Adrenal gland (tissue), 12 donors: ENCODE data around the gene MPC1. TPM values are rescaled to one million over a fixed set of nuclear protein-coding genes. Genes with fewer than 3 reads are reported as not detected.

ENCODE experiments used
- DNase-seq, 7 donors: peaks; one replicate each; pipeline ENCODE4 v3.0.0-alpha.2; 2019 to 2020
- H3K27ac ChIP-seq, 5 donors: fragments of 200-600 bp; sonication (generic) in 4 of 5; 1 replicate in 3 of 5; 2 replicates in 2 of 5; pipeline versions ENCODE4 v1.5.1 to v1.8.0; 2016 to 2020; ENCODE audit warnings: mild to moderate bottlenecking in 1 of 5
- H3K27me3 ChIP-seq: fragments of 200-600 bp; 2 replicates; pipeline ENCODE4 v1.8.0; 2021
- H3K36me3 ChIP-seq, 2 donors: fragments of 200-600 bp; replicated peaks in 1 of 2; 1 replicate in 1 of 2; 2 replicates in 1 of 2; pipeline versions ENCODE4 v1.5.1 to v1.8.0; 2018 to 2022
- H3K4me1 ChIP-seq, 2 donors: fragments of 200-600 bp; replicated peaks in 1 of 2; 1 replicate in 1 of 2; 2 replicates in 1 of 2; pipeline versions ENCODE4 v1.5.1 to v1.8.0; 2018 to 2021
- H3K4me3 ChIP-seq, 4 donors: fragments of 200-600 bp; sonication (generic) in 3 of 4; one replicate each; pipeline ENCODE4 v1.5.1; 2016 to 2018
- H3K9me3 ChIP-seq, 3 donors: fragments of 200-600 bp; sonication (generic) in 1 of 3; replicated peaks in 1 of 3; 1 replicate in 2 of 3; 2 replicates in 1 of 3; pipeline versions ENCODE4 v1.5.1 to v1.8.0; 2016 to 2021
- POLR2A ChIP-seq, 2 donors: fragments of 450-650 bp; IDR thresholded peaks; one replicate each; pipeline ENCODE4 v1.6.1; 2017; ENCODE audit warnings: antibody characterized with exemption in 2 of 2, mild to moderate bottlenecking in 2 of 2, moderate library complexity in 1 of 2
- WGBS, 4 donors: extraction: QIAGEN DNeasy Blood & Tissue Kit in 2 of 4; methylation state at CpG; one replicate each; pipeline versions ENCODE4 v1.1.5 to v1.1.7; 2013 to 2017; 5-methylcytosine and 5-hydroxymethylcytosine counted together
- intact Hi-C, 2 donors: fragments of 100-400 bp; cut with DNase I; formaldehyde crosslinking; loops; one replicate each; pipeline versions ENCODE4 v1.14.1 to v1.15.0; 2022 to 2023
- polyA plus RNA-seq, 3 donors: library from polyadenylated mRNA; stranded (reverse); fragments of 200-250 nt in 2 of 3; fragments of 350-450 nt in 1 of 3; fragmentation: Illumina TruSeq in 1 of 3; extraction: RNeasy Lipid Tissue Mini Kit (QIAGEN cat#74804) in 1 of 3; gene quantifications; one replicate each; pipeline ENCODE4 v1.2.3, GENCODE V29; 2013 to 2014
- total RNA-seq, 9 donors: library from RNA; depleted of rRNA in 4 of 9; stranded (reverse); fragments of >200 nt in 4 of 9; fragments of 120-200 nt in 1 of 9; fragmentation: NEBNext Ultra II Directional in 1 of 9; extraction: Animal tissue kit (Norgen Biotek cat#: 25700) in 1 of 9; gene quantifications; one replicate each; pipeline versions ENCODE4 v1.1.0 to v1.2.4, GENCODE V29; 2013 to 2023
- TF ChIP-seq, protein P1 (sequence below), 6 experiments: fragments of 450-650 bp in 4 of 6; fragments of 200-600 bp in 2 of 6; sonication (generic) in 1 of 6; IDR thresholded peaks; 1 replicate in 5 of 6; 2 replicates in 1 of 6; pipeline versions ENCODE4 v1.5.1 to v1.8.0; 2016 to 2021; ENCODE audit warnings: antibody characterized with exemption in 6 of 6, mild to moderate bottlenecking in 2 of 6, moderate library complexity in 1 of 6
- donor health status: healthy with polysubstance abuse.
- donor health status: Bipolar disorder and iron deficiency.
- donor health status: DM: yes; HTN: yes; CAD: no.
- donor health status: DM: no; HTN: no; CAD: no.
- donor health status: DM: no; HTN: no; CAD: no.
- donor health status: DM: yes; HTN: yes; CAD: no.

The MPC1 gene
- total and polyA plus RNA-seq, 12 donors: 22.8 to 76.9 (median 46.0) TPM

- 67 to 90% (median 75%) methylated on average over 5 of the region's 5 CpGs for WGBS, 4 donors
- intact Hi-C loops: no loop called here
- Histone ChIP-seq H3K27ac (no peak overlapping the region), H3K27me3 (no peaks in the 10 kb centered on the region), H3K4me3 (no peak overlapping the region), H3K4me1 (no peaks in the 10 kb centered on the region), H3K9me3 (no peaks in the 10 kb centered on the region), H3K36me3 (peaks cover 0 to 13% of the 10 kb centered on the region in 2 donors)
- DNase-seq: no peak
- no peak for TF ChIP-seq POLR2A (IDR thresholded peaks at IDR 0.05)
These were observed 33.1 kb upstream of the MPC1 start for GRCh38 chr6:166415833-166416347.

DNA sequence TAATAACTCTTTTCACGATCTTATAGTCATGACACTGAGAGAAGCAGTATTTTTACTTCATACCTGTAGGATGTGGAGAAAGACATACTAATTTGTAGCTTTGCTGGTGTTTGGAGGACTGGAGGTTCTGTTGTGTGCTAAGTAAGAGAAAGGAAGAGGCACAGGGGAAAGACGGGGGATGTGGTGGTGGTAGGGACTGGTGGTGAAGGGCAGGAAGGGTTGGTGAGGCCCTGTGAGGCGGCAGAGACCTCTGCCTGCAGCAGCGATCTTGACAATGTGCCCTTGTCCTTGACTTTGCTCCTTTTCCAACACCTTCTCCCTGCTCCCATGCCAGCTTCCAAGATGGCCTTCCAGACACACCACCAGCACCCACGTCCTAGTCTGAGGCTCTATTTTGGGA lies 32.6 kb upstream of the MPC1 start:
- no peaks in the 10 kb centered on the region for H3K9me3 ChIP-seq
- 72 to 83% (median 76%) methylated on average over 5 of the region's 5 CpGs for WGBS, 4 donors
- intact Hi-C loops: no loop called here
- H3K27me3 ChIP-seq: no peaks in the 10 kb centered on the region
- no peak overlapping the region for H3K4me3 ChIP-seq
- H3K27ac ChIP-seq: no peak overlapping the region
- H3K4me1 ChIP-seq: no peaks in the 10 kb centered on the region
- DNase-seq: no peak
- H3K36me3 ChIP-seq: peaks cover 0 to 13% of the 10 kb centered on the region in 2 donors
- no peak for TF ChIP-seq POLR2A (IDR thresholded peaks at IDR 0.05)
- TF ChIP-seq, protein P1, sequence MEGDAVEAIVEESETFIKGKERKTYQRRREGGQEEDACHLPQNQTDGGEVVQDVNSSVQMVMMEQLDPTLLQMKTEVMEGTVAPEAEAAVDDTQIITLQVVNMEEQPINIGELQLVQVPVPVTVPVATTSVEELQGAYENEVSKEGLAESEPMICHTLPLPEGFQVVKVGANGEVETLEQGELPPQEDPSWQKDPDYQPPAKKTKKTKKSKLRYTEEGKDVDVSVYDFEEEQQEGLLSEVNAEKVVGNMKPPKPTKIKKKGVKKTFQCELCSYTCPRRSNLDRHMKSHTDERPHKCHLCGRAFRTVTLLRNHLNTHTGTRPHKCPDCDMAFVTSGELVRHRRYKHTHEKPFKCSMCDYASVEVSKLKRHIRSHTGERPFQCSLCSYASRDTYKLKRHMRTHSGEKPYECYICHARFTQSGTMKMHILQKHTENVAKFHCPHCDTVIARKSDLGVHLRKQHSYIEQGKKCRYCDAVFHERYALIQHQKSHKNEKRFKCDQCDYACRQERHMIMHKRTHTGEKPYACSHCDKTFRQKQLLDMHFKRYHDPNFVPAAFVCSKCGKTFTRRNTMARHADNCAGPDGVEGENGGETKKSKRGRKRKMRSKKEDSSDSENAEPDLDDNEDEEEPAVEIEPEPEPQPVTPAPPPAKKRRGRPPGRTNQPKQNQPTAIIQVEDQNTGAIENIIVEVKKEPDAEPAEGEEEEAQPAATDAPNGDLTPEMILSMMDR (IDR thresholded peaks at IDR 0.05): no peak

DNA sequence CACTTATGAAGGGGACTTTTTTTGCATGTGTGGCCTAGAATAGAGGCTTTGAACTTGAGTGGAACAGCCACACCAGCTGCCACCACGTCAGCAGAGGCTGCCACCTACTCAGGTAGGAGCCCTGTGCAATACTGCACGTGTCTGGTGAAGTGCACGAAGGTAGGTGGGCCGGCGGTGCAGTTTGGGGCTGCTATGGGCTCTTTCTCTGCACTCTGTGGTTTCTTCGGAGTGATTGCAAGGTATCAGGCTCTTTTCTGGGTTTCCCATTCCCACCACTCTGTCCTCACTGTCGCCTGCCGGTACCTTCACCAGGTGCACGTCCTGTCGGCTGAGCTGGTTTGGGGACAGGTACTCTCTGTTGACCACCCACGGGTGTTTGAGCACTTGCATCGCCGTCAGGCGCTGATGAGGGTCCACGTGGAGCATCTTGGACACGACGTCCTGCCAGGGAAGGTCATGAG lies 30.8 kb upstream of the MPC1 start:
- 90 to 96% (median 93%) methylated on average over 14 to 17 of the region's 17 CpGs for WGBS, 4 donors
- H3K4me1 ChIP-seq: no peaks in the 10 kb centered on the region
- no peak overlapping the region for H3K4me3 ChIP-seq
- peaks cover 0 to 13% of the 10 kb centered on the region in 2 donors for H3K36me3 ChIP-seq
- no peaks in the 10 kb centered on the region for H3K9me3 ChIP-seq
- TF ChIP-seq POLR2A (IDR thresholded peaks at IDR 0.05): no peak
- TF ChIP-seq, protein P1 (IDR thresholded peaks at IDR 0.05): no peak
- no peak for DNase-seq
- no peak overlapping the region for H3K27ac ChIP-seq
- intact Hi-C loops: no loop called here
- no peaks in the 10 kb centered on the region for H3K27me3 ChIP-seq

GRCh38 chr6:166412911-166413384 lies 30.2 kb upstream of the MPC1 start:
- WGBS, 4 donors: 93 to 100% (median 97%) methylated on average over 2 to 13 of the region's 13 CpGs
- peaks cover 0 to 11% of the 10 kb centered on the region in 2 donors for H3K36me3 ChIP-seq
- H3K27ac ChIP-seq: no peak overlapping the region
- H3K4me1 ChIP-seq: no peaks in the 10 kb centered on the region
- DNase-seq: no peak
- no peak overlapping the region for H3K4me3 ChIP-seq
- H3K9me3 ChIP-seq: no peaks in the 10 kb centered on the region
- TF ChIP-seq, protein P1 (IDR thresholded peaks at IDR 0.05): no peak
- TF ChIP-seq POLR2A (IDR thresholded peaks at IDR 0.05): no peak
- no peaks in the 10 kb centered on the region for H3K27me3 ChIP-seq
- intact Hi-C loops: no loop called here
